Panc1 (cell line): ENCODE data around the gene SYN1. TPM values are rescaled to one million over a fixed set of nuclear protein-coding genes. Genes with fewer than 3 reads are reported as not detected.
A peak's percentile ranks its signal among the peaks of the same experiment; 100 is the strongest.

Experiments used
- ATAC-seq: fragments of 200-7000 bp; cut with Tn5 transposase; 2 replicates; pipeline ENCODE4 v1.9.1; 2020; ENCODE audit warnings: mild to moderate bottlenecking, moderate library complexity
- BruUV-seq: library from RNA; stranded (reverse); fragments of 400-500 nt; replicated peaks from 2 replicates; lab custom pipeline; 2021; lab: Mats Ljungman, UMichigan
- CTCF ChIA-PET: fragments of 300-600 bp; sonication (Branson Sonifier 250); formaldehyde crosslinking; loops from one replicate; lab custom pipeline; 2022; ENCODE audit warnings: antibody characterized with exemption; lab: Charles Lee
- POLR2A ChIA-PET: fragments of 300-600 bp; sonication (Branson Sonifier 250); formaldehyde crosslinking; loops from one replicate; lab custom pipeline; 2022; ENCODE audit warnings: antibody characterized with exemption; lab: Charles Lee
- DNase-seq: peaks from one replicate; pipeline ENCODE4 v3.0.0-alpha.2; 2010; ENCODE audit warnings: low read depth, low spot score
- H3K27ac ChIP-seq: 2 replicates; pipeline ENCODE4 v1.5.1; 2011; ENCODE audit warnings: mild to moderate bottlenecking, low read length, inconsistent platforms
- H3K27me3 ChIP-seq: fragments of 200-500 bp; sonication (Bioruptor generic); 2 replicates; pipeline ENCODE4 v1.6.0; 2014; ENCODE audit warnings: low read length, inconsistent platforms; ENCODE audit not compliant: control insufficient read depth, insufficient read depth
- H3K36me3 ChIP-seq: fragments of 200-500 bp; sonication (Bioruptor generic); 2 replicates; pipeline ENCODE4 v1.5.1; 2014; ENCODE audit warnings: inconsistent platforms, mild to moderate bottlenecking, low read length, moderate library complexity; ENCODE audit not compliant: control insufficient read depth, insufficient read depth
- H3K4me1 ChIP-seq: 2 replicates; pipeline ENCODE4 v1.5.1; 2011; ENCODE audit warnings: inconsistent platforms, mild to moderate bottlenecking, low read length, moderate library complexity; ENCODE audit not compliant: control insufficient read depth, insufficient read depth
- H3K4me3 ChIP-seq, 2 experiments: 2 replicates each; pipeline ENCODE4 v1.5.1; 2011 to 2012; ENCODE audit warnings: low read depth in 2 of 2, low read length in 2 of 2, mild to moderate bottlenecking in 2 of 2, inconsistent platforms in 1 of 2, moderate library complexity in 1 of 2
- H3K9me3 ChIP-seq: fragments of 200-500 bp; sonication (Bioruptor generic); 2 replicates; pipeline ENCODE4 v1.5.1; 2014; ENCODE audit warnings: low read depth, mild to moderate bottlenecking, inconsistent platforms, low read length, moderate library complexity; ENCODE audit not compliant: control insufficient read depth, insufficient read depth
- CTCF ChIP-seq: fragments of 450-650 bp; IDR thresholded peaks from 2 replicates; pipeline ENCODE4 v1.5.1; 2017; ENCODE audit warnings: mild to moderate bottlenecking
- POLR2AphosphoS5 ChIP-seq: IDR thresholded peaks from 2 replicates; pipeline ENCODE4 v1.6.1; 2012; ENCODE audit warnings: mild to moderate bottlenecking, low read depth, low read length, moderate library complexity
- REST ChIP-seq, 2 experiments: IDR thresholded peaks; 2 replicates each; pipeline ENCODE4 v1.6.1; 2011 to 2012; ENCODE audit warnings: low read depth in 2 of 2, control low read depth in 1 of 2, low read length in 1 of 2, mild to moderate bottlenecking in 1 of 2, moderate library complexity in 1 of 2; ENCODE audit not compliant: insufficient read depth in 1 of 2
- SIN3A ChIP-seq: IDR thresholded peaks from 2 replicates; pipeline ENCODE4 v1.6.1; 2012; ENCODE audit warnings: low read depth, mild to moderate bottlenecking, low read length, moderate library complexity, borderline replicate concordance; ENCODE audit not compliant: insufficient read depth
- TCF7L2 ChIP-seq: IDR thresholded peaks from 2 replicates; pipeline ENCODE4 v1.6.1; 2011; ENCODE audit warnings: mild to moderate bottlenecking, low read depth, low read length, inconsistent platforms
- in situ Hi-C: cut with HindIII; loops from 2 replicates; pipeline ENCODE4 v1.10.0; 2016; ENCODE audit warnings: low sequenced_read_pairs, low pct_unique_long_range_greater_than_20kb
- intact Hi-C: fragments of 100-400 bp; cut with micrococcal nuclease; formaldehyde crosslinking; loops from one replicate; pipeline ENCODE4 v1.10.0; 2022; ENCODE audit not compliant: unreplicated experiment
- total RNA-seq: library from RNA; stranded (reverse); gene quantifications from one replicate; pipeline ENCODE4 v1.2.1, GENCODE V29; 2021; ENCODE audit not compliant: unreplicated experiment

Gene SYN1
- total RNA-seq, 1 experiment from 2014 or later, result 1.0 TPM

- DNase-seq (no peak), ATAC-seq (no peak)
- Histone ChIP-seq H3K36me3 (no peaks in the 10 kb centered on the region), H3K4me3 (peak overlapping the region; percentile 40 to 49), H3K9me3 (no peaks in the 10 kb centered on the region), H3K27me3 (no peaks in the 10 kb centered on the region; the same call in 1 of the 2 replicates), H3K4me1 (peaks cover under 1% of the 10 kb centered on the region; the same call in 1 of the 2 replicates), H3K27ac (no peak overlapping the region)
- no peak for TF ChIP-seq POLR2AphosphoS5
- TF ChIP-seq SIN3A, result no peak
- no peak for TF ChIP-seq CTCF
- TF ChIP-seq TCF7L2, result no peak
- TF ChIP-seq REST (IDR thresholded peaks at IDR 0.05; ENCODE audit: insufficient read depth in 1 of 2, low read depth in 2 of 2, low read length in 1 of 2), result no peak; a peak in 1 of 4 replicates
- POLR2A ChIA-PET, result no interaction called here
- intact Hi-C loops (no loop called here), in situ Hi-C loops (no loop called here)
- CTCF ChIA-PET, result no interaction called here
- BruUV-seq, result no TSS peak
Measured at GRCh38 chrX:47618923-47619485, 653 bp downstream of the SYN1 start.

GRCh38 chrX:47614618-47615017, 5.0 kb downstream of the SYN1 start:
- ATAC-seq, result no peak
- TF ChIP-seq TCF7L2 (no peak), POLR2AphosphoS5 (no peak), REST (IDR thresholded peaks at IDR 0.05; ENCODE audit: insufficient read depth in 1 of 2, low read depth in 2 of 2, low read length in 1 of 2) (no peak), SIN3A (no peak), CTCF (no peak)
- in situ Hi-C loops, result no loop called here
- Histone ChIP-seq H3K36me3 (no peaks in the 10 kb centered on the region), H3K27ac (no peak overlapping the region), H3K9me3 (no peaks in the 10 kb centered on the region), H3K4me3 (no peak overlapping the region), H3K4me1 (peaks cover 2% of the 10 kb centered on the region; the same call in 1 of the 2 replicates), H3K27me3 (no peaks in the 10 kb centered on the region)
- POLR2A ChIA-PET, result no interaction called here
- no peak for DNase-seq
- BruUV-seq, result no TSS peak
- CTCF ChIA-PET, result no interaction called here
- intact Hi-C loops, result no loop called here
